GM21515 (cell line): ENCODE measurements around the gene TMEM30A.
A peak's percentile ranks its signal among the peaks of the same experiment; 100 is the strongest.

Experiments used
- ATAC-seq: cut with Tn5 transposase; IDR thresholded peaks from one replicate; pipeline ENCODE4 v1.9.1; 2021; ENCODE audit not compliant: unreplicated experiment

TMEM30A gene

GRCh38 chr6:75266716-75267291 lies 17.8 kb downstream of the TMEM30A start:
- ATAC-seq, result peak; percentile 61

- no peak for ATAC-seq
Observed at GRCh38 chr6:75263401-75263750, 21.2 kb downstream of the TMEM30A start.

- no peak for ATAC-seq
Observed at GRCh38 chr6:75262716-75263400, 21.7 kb downstream of the TMEM30A start.

GRCh38 chr6:75261299-75261698 lies 23.3 kb downstream of the TMEM30A start:
- no peak for ATAC-seq

- ATAC-seq, result no peak
Observed at GRCh38 chr6:75257343-75258087, 27.1 kb downstream of the TMEM30A start.

- no peak for ATAC-seq
Observed at GRCh38 chr6:75250552-75250951, 34.0 kb downstream of the TMEM30A start.

- no peak for ATAC-seq
Observed at GRCh38 chr6:75249837-75250236, 34.8 kb downstream of the TMEM30A start.

- ATAC-seq, result no peak
Observed at GRCh38 chr6:75246386-75246785, 38.2 kb downstream of the TMEM30A start.

- peak; percentile 6 for ATAC-seq
Observed at GRCh38 chr6:75244063-75244584, 40.5 kb downstream of the TMEM30A start.

- ATAC-seq, result peak; percentile 97
Observed at GRCh38 chr6:75243333-75244062, 41.1 kb downstream of the TMEM30A start, which contains the start of gene COX7A2. COX7A2 (minus strand) TSS chr6:75243801; CDS start chr6:75243734, 67 bp downstream.

GRCh38 chr6:75236630-75237029 lies 48.0 kb downstream of the TMEM30A start:
- no peak for ATAC-seq

- ATAC-seq, result no peak
Observed at GRCh38 chr6:75235271-75235670, 49.3 kb downstream of the TMEM30A start.

- no peak for ATAC-seq
Observed at GRCh38 chr6:75234126-75234865, 50.3 kb downstream of the TMEM30A start.

GRCh38 chr6:75233092-75233615 lies 51.4 kb downstream of the TMEM30A start:
- ATAC-seq, result no peak

- ATAC-seq, result no peak
Observed at GRCh38 chr6:75230484-75231325, 53.9 kb downstream of the TMEM30A start.

GRCh38 chr6:75224303-75224926 lies 60.2 kb downstream of the TMEM30A start:
- no peak for ATAC-seq

- ATAC-seq, result no peak
Observed at GRCh38 chr6:75223428-75223827, 61.2 kb downstream of the TMEM30A start.

- no peak for ATAC-seq
Observed at GRCh38 chr6:75222261-75222660, 62.3 kb downstream of the TMEM30A start.

- ATAC-seq, result no peak
Observed at GRCh38 chr6:75221116-75221515, 63.5 kb downstream of the TMEM30A start.
